Astrocyte (in vitro differentiated cells and primary cell): ENCODE data around the gene FOXO6.

Experiments used
- EZH2 ChIP-seq: IDR thresholded peaks from 2 replicates; pipeline ENCODE4 v1.6.1; 2012; ENCODE audit warnings: mild to moderate bottlenecking, low read length, inconsistent platforms; ENCODE audit not compliant: insufficient read depth
- TF ChIP-seq, protein P1 (sequence below): IDR thresholded peaks from 2 replicates; pipeline ENCODE4 v1.5.1; 2011; ENCODE audit warnings: low read depth, mild to moderate bottlenecking, inconsistent platforms, low read length, moderate library complexity; ENCODE audit not compliant: insufficient read depth

DNA sequence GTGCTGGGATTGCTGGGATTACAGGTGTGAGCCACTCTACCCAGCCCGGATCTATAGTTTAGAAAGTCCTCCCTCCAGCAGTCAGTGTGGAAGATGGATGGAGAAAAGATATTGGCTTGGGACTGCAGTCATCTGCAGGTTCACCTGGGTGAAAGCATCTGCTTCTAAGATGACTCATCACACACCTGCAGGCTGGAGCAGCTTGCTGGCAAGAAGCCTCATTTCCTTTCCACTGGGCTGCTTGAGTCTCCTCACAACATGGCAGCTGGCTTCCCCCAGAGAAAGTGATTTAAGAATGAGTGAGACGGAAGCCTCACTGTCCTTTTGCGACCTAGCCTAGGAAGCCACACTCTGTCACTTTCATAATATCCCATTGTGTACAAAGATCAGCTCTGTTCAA lies 50.0 kb downstream of the FOXO6 start:
- TF ChIP-seq, protein P1, sequence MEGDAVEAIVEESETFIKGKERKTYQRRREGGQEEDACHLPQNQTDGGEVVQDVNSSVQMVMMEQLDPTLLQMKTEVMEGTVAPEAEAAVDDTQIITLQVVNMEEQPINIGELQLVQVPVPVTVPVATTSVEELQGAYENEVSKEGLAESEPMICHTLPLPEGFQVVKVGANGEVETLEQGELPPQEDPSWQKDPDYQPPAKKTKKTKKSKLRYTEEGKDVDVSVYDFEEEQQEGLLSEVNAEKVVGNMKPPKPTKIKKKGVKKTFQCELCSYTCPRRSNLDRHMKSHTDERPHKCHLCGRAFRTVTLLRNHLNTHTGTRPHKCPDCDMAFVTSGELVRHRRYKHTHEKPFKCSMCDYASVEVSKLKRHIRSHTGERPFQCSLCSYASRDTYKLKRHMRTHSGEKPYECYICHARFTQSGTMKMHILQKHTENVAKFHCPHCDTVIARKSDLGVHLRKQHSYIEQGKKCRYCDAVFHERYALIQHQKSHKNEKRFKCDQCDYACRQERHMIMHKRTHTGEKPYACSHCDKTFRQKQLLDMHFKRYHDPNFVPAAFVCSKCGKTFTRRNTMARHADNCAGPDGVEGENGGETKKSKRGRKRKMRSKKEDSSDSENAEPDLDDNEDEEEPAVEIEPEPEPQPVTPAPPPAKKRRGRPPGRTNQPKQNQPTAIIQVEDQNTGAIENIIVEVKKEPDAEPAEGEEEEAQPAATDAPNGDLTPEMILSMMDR = no peak
- TF ChIP-seq EZH2 = no peak
